Measurements from ENCODE around the gene C1RL. TPM values are rescaled to one million over a fixed set of nuclear protein-coding genes. Genes with fewer than 3 reads are reported as not detected.
"Not testable (repeated sequence)": the region's sequence is repeated elsewhere in the genome, so short reads cannot be mapped to it uniquely, and the experiment has no call there.

C1RL gene
- total RNA-seq, 2 experiments from 2014 or later: 31.2 to 31.4 TPM

DNA sequence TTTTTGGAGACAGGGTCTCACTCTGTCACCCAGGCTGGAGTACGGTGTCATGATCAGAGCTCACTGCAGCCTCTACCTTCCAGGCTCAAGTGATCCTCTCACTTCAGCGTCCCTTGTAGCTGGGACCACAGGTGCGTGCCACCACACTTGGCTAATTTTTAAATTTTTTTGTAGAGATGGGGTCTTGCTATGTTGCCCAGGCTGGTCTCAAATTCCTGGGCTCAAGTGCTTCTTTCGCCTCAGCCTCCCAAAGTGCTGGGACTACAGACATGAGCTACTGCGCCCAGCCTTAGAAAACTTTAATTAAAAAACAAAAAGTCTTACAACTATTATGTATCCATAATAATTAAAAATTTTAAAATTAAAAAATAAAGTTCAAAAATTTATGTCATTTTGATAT is 1.8 kb downstream of the C1RL start:
- Mint-ChIP-seq H3K9me3 (peaks cover 16% of the 10 kb centered on the region), H3K4me1 (peaks cover 74% of the 10 kb centered on the region), H3K4me3 (peak overlapping the region; percentile 20), H3K36me3 (ENCODE audit: low read depth) (peaks cover 50% of the 10 kb centered on the region)
- CTCF ChIA-PET: interaction anchor here (0.6 to 3.4 kb wide), 13 partner anchors 11 to 1589 kb away, joined by 3 to 14 read pairs (median 4); partner anchors contain the start of genes C12orf57, COPS7A, LPCAT3 and PEX5
- DNase-seq, H3K27me3 Mint-ChIP-seq, H3K27ac Mint-ChIP-seq: not testable (repeated sequence)
- POLR2A ChIA-PET: interaction anchor here (1.0 to 2.7 kb wide), 2 partner anchors 161 to 163 kb away, joined by 3 to 28 read pairs; partner anchors contain the start of genes C12orf57 and RNU7-1

DNA sequence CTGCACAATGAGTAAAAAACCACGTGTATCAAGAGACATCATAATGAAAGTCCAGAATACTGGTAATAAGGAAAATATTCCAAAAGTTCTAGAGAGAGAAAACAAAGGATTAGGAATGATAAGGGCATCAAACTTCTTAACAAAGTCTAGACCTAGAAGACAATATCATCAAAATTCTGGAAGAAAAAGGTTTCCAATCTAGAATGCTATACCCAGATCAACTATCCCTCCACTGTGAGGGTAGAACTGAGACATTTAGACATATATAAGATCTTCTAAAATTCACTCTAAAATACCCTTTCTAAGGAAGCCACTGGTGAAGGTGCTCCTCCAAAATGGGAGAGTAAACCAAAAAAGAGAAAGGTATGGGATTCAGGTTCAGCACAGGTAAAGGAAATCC is 2.9 kb downstream of the C1RL start:
- H3K36me3 Mint-ChIP-seq (ENCODE audit: low read depth): peaks cover 48% of the 10 kb centered on the region
- no peaks in the 10 kb centered on the region for H3K27me3 Mint-ChIP-seq
- CTCF ChIA-PET: interaction anchor here (1.0 kb wide), 1 partner anchor 11 kb away, joined by 3 read pairs; no protein-coding TSS in a partner anchor
- H3K4me1 Mint-ChIP-seq: peaks cover 71% of the 10 kb centered on the region
- no peak for DNase-seq
- POLR2A ChIA-PET: no interaction called here
- H3K4me3 Mint-ChIP-seq: no peak overlapping the region
- H3K9me3 Mint-ChIP-seq: peaks cover 16% of the 10 kb centered on the region
- no peak overlapping the region for H3K27ac Mint-ChIP-seq

DNA sequence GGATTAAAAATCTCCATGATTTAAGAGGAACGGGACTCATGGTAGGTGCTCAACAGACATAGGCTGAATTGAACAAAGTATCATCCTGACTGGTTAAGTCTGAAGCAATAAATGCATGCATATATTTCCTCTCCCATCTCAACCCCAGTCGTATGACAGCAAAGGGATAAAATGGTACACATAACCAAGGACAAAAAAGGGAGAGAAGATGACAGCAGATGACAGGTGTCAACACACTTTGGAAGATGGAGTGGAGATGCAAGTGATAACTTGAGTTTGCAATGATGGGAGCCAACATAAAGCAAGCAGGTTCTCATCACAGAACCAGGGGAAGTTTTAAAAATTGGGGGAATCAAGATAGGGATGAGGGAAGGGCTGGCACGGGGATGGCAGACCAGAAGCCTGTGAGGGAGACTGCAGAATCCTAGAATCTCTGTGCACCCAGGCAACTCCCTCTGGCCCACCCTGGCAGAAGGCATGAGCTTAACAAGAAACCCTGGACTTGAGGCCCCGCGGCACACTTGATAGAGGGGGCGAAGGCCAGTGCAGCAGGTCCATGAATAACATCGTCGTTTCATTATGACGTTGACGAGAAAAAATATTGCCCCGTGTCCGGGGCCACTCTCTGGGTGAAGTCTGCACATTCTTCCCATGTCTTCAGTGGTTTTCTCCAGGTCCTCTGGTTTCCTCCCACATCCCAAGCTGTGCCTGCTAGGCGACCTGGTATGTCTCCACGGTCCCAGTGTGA is 5.0 kb downstream of the C1RL start:
- Mint-ChIP-seq H3K27ac (no peak overlapping the region), H3K27me3 (no peaks in the 10 kb centered on the region), H3K4me1 (peaks cover 54% of the 10 kb centered on the region), H3K36me3 (ENCODE audit: low read depth) (peaks cover 49% of the 10 kb centered on the region), H3K9me3 (peaks cover 16% of the 10 kb centered on the region), H3K4me3 (no peak overlapping the region)
- CTCF ChIA-PET: interaction anchor here (0.9 to 1.2 kb wide), 3 partner anchors 9 to 71 kb away, joined by 3 to 4 read pairs (median 4); no protein-coding TSS in a partner anchor
- DNase-seq: no peak
- POLR2A ChIA-PET: no interaction called here

DNA sequence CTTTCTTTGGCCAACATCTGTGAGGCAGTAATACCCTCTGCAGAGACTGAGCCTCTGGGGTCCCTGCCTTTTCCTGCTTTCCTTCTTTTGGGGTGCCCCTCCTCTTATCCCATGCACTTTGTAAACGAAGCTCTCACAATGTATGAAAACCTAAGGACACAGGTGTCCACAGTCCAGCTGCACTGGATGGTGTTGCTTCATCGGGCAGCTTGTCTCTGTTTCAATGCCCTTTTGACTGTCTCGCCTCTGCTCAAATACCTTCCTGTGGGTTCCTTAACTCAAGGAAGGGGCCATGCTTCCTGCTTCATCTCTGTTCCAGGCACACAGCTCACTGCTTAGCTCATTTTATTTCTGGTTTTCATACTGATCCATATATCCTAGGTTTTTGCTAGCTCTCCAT is 6.4 kb downstream of the C1RL start:
- Mint-ChIP-seq H3K27me3 (no peaks in the 10 kb centered on the region), H3K4me3 (no peak overlapping the region), H3K4me1 (peaks cover 44% of the 10 kb centered on the region), H3K36me3 (ENCODE audit: low read depth) (peaks cover 48% of the 10 kb centered on the region), H3K9me3 (peaks cover 16% of the 10 kb centered on the region), H3K27ac (no peak overlapping the region)
- no peak for DNase-seq
- ChIA-PET CTCF (interaction anchor here (0.6 to 1.6 kb wide), 3 partner anchors 9 to 230 kb away, joined by 3 to 5 read pairs (median 3); partner anchors contain the start of gene SPSB2), POLR2A (no interaction called here)

DNA sequence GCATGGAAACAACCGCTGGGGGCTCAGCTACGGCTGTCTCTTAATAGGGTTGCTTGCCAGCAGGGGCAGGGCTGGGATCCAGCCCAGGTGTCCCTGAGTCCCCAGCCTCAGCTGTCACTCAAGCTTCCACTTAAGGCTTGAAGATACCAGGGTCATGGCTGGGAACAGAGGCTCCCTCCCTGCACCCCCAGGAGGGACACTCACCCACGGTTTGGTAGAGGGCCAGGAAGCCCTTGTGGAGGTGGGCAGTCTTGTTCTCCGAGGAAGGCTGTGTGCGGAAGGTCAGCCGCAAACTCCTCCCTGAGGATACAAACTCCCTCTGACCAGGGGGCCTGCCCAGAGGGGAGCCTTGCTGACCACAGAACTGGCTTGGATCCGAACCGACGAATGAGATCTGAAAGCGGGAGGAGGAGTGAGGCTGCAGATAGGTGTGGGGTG is 7.3 kb downstream of the C1RL start:
- peaks cover 45% of the 10 kb centered on the region for H3K36me3 Mint-ChIP-seq (ENCODE audit: low read depth)
- no peaks in the 10 kb centered on the region for H3K27me3 Mint-ChIP-seq
- H3K4me1 Mint-ChIP-seq: peaks cover 38% of the 10 kb centered on the region
- no peak for DNase-seq
- POLR2A ChIA-PET: no interaction called here
- H3K27ac Mint-ChIP-seq: peak overlapping the region; percentile 36
- peaks cover 14% of the 10 kb centered on the region for H3K9me3 Mint-ChIP-seq
- no peak overlapping the region for H3K4me3 Mint-ChIP-seq
- CTCF ChIA-PET: interaction anchor here (1.3 to 1.6 kb wide), 2 partner anchors 8 to 229 kb away, joined by 3 to 5 read pairs; partner anchors contain the start of gene SPSB2

DNA sequence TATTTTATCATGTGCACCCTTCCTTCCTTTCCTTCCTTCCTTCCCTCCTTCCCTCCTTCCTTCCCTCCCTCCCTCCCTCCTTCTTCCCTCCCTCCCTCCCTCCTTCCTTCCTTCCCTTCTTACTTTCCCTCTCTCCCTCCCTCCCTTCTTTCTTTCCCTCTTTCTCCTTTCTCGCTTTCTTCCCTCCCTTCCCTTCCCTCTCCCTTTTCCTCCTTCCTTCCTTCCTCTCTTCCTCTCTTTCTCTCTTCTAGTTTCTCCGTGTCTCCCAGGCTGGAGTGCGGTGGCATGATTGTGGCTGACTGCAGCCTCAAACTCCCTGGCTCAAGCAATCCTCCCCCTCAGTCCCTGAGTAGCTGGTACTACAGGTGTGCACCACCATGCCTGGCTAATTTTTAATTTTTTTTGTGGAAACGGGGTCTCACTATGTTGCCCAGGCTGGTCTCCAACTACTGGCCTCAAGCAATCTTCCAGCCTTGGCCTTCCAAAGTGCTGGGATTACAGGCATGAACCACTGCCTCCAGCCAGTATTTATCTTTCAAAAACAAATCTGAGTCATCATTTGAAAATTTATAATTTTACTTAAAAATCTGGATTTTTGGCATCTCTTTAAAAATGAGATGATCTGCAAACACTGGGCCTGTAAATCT is 7.8 kb downstream of the C1RL start:
- peak overlapping the region; percentile 36 for H3K27ac Mint-ChIP-seq
- H3K27me3 Mint-ChIP-seq: no peaks in the 10 kb centered on the region
- ChIA-PET CTCF (interaction anchor here (1.3 kb wide), 1 partner anchor 229 kb away, joined by 3 read pairs; the partner anchor contains the start of gene SPSB2), POLR2A (no interaction called here)
- no peak overlapping the region for H3K4me3 Mint-ChIP-seq
- peaks cover 8% of the 10 kb centered on the region for H3K9me3 Mint-ChIP-seq
- H3K4me1 Mint-ChIP-seq: peaks cover 33% of the 10 kb centered on the region
- DNase-seq: no peak
- peaks cover 40% of the 10 kb centered on the region for H3K36me3 Mint-ChIP-seq (ENCODE audit: low read depth)

DNA sequence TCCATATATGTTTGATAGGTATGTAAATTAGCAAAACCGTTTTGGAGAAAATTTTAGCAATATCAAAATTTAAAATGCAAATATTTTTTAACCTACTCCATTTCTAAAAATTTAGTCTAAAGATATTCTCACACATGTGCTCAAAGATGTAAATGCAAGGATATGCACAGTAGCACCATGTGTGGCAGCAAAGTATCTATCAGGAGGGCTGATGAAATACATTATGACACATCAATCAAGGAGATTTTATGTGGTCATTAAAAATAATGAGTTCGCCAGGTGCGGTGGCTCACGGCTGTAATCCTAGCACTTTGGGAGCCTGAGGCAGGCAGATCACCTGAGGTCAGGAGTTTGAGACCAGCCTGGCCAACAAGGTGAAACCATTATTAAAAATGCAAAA is 8.8 kb downstream of the C1RL start:
- CTCF ChIA-PET: interaction anchor here (1.6 kb wide), 1 partner anchor 9 kb away, joined by 5 read pairs; the partner anchor contains the start of gene C1RL
- peaks cover 31% of the 10 kb centered on the region for H3K36me3 Mint-ChIP-seq (ENCODE audit: low read depth)
- no peak overlapping the region for H3K27ac Mint-ChIP-seq

DNA sequence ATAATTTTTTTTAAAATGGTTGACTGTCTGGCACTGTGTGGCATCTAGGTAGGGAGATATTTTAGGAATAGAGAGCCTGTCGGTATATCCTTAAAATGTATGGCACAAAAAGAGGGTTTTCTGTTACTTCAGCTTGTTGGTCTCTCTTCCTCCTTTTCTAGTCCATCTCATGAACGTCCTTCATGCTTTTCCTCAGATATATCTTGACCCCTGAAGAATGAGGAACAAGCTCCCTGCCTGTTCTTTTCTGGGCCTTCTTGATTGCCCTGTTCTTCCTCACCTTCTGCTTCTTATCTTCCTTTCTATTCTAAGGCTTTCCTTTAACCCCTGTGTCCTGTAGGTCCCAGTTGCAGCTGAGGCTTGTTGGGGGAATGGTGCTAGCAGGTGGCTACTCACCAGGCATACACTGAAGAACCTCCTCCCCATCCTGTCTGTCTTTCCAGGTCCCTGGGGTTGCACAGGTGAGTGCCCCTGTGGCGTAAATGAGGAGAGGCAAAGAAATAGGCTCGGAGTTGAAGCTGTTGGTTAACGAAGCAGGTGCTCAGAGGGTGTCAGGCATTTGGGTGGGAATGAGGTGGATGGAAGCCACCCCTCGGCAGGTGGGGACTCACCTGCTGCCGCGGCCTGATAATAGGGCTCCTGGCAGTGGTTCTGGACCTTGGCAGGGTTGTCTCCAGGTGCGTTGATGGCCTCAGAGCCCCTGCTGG is 9.6 kb downstream of the C1RL start:
- Mint-ChIP-seq H3K9me3 (no peaks in the 10 kb centered on the region), H3K27me3 (no peaks in the 10 kb centered on the region), H3K36me3 (ENCODE audit: low read depth) (peaks cover 24% of the 10 kb centered on the region), H3K4me1 (peaks cover 24% of the 10 kb centered on the region), H3K27ac (no peak overlapping the region), H3K4me3 (no peak overlapping the region)
- DNase-seq: no peak
- ChIA-PET POLR2A (no interaction called here), CTCF (interaction anchor here (1.6 kb wide), 1 partner anchor 10 kb away, joined by 5 read pairs; the partner anchor contains the start of gene C1RL)

More for the DNA sequence above, 8.8 kb downstream of the C1RL start:
- Mint-ChIP-seq H3K27me3 (no peaks in the 10 kb centered on the region), H3K4me3 (no peak overlapping the region), H3K4me1 (peaks cover 24% of the 10 kb centered on the region), H3K9me3 (no peaks in the 10 kb centered on the region)
- DNase-seq: no peak
- POLR2A ChIA-PET: no interaction called here

DNA sequence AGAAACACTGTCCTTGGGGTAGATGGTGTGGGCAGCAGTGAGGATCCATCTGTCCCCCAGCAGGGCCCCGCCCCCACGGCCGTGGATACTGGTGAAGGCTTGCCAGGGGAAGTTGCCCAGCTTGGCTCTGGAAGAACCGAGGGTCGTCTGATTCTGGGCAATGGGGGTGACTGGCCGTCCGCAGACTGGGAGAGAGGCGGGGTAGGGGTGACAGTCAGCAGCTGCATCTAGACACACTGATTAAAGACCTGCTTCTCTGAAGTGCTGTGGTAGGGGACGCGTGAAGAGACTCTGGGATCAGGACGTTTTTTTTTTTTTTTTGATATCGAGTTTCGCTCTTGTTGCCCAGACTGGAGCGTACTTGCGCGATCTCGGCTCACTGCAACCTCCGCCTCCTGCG is 12.0 kb downstream of the C1RL start:
- ChIA-PET POLR2A (no interaction called here), CTCF (no interaction called here)
- Mint-ChIP-seq H3K4me3 (no peak overlapping the region), H3K27ac (no peak overlapping the region), H3K9me3 (no peaks in the 10 kb centered on the region), H3K36me3 (ENCODE audit: low read depth) (peaks cover 8% of the 10 kb centered on the region), H3K4me1 (peaks cover 7% of the 10 kb centered on the region), H3K27me3 (peaks cover 4% of the 10 kb centered on the region)
- DNase-seq: no peak

DNA sequence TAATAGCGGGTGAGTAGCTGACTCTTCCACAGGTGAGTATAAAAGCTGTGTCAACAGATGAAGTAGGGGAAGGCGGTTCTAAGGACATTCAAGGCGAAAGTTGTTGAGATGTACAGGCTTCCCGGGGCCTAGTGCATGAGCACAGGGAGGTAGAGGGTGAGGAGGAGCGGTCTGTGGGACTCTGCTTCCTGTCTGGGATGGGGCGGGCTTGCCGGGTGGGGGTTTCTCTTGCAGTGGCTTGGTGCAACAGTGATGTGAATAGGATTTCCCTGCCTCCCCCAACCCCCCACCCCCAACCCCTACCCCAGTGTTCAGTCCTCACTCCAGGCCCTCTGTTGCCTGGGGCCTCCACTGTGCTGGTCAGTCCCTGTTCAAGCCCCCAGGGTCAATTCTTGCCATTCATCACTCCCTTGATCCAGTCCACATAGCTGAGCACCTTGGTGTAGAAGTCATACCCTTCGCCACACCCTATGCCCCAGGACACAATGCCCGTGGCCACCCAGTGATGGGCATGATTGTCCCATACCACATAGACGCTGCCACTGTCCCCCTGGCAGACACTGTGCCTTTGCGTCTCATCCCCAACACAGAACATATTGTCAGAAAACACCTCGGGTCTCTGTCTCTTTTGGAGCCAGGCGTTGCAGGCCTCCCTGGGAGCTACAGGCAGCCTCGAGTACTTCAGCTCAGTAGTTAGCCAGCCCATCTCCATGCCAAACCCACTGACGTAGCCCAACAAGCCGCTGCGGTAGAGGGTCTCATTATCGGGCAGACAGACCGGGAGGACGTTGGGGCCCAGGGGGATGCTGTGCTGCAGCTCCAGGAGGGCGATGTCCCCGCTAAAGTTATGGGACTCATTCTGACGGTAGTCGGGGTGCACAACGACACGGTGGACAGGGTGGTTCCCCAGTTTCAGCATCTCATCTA is 12.7 kb downstream of the C1RL start:
- Mint-ChIP-seq H3K4me3 (no peak overlapping the region), H3K36me3 (ENCODE audit: low read depth) (peaks cover 8% of the 10 kb centered on the region), H3K27me3 (peaks cover 4% of the 10 kb centered on the region), H3K27ac (no peak overlapping the region), H3K9me3 (no peaks in the 10 kb centered on the region), H3K4me1 (peaks cover 8% of the 10 kb centered on the region)
- CTCF ChIA-PET: interaction anchor here (0.8 to 1.5 kb wide), 3 partner anchors 10 to 52 kb away, joined by 3 to 5 read pairs (median 3); partner anchors contain the start of gene C1RL
- POLR2A ChIA-PET: no interaction called here
- DNase-seq: no peak

DNA sequence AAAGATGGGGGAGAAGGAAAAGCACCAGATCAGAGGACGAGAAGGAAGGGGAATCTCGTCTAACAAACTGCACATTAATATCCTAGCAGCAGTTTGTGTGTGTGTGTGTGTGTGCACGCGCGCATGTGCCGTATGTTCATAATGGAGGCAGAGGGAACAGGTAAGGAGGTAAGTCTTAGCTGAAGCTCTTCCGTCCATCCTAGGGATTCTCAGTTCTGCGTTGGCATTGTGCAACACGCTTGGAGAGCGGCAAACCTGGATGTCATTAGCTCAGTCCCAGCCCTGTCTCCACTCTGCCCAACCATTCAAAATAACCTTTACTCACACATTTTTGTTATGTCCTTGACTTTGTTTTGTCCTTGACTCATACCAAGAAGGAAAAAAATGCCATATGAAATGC is 15.1 kb downstream of the C1RL start:
- H3K4me1 Mint-ChIP-seq: peaks cover 8% of the 10 kb centered on the region
- no peak overlapping the region for H3K4me3 Mint-ChIP-seq
- H3K9me3 Mint-ChIP-seq: no peaks in the 10 kb centered on the region
- H3K36me3 Mint-ChIP-seq (ENCODE audit: low read depth): peaks cover 4% of the 10 kb centered on the region
- no peak for DNase-seq
- H3K27ac Mint-ChIP-seq: no peak overlapping the region
- CTCF ChIA-PET: interaction anchor here (0.7 to 2.9 kb wide), 4 partner anchors 8 to 495 kb away, joined by 3 to 18 read pairs (median 4); partner anchors contain the start of gene C1RL
- POLR2A ChIA-PET: no interaction called here
- H3K27me3 Mint-ChIP-seq: peaks cover 4% of the 10 kb centered on the region

DNA sequence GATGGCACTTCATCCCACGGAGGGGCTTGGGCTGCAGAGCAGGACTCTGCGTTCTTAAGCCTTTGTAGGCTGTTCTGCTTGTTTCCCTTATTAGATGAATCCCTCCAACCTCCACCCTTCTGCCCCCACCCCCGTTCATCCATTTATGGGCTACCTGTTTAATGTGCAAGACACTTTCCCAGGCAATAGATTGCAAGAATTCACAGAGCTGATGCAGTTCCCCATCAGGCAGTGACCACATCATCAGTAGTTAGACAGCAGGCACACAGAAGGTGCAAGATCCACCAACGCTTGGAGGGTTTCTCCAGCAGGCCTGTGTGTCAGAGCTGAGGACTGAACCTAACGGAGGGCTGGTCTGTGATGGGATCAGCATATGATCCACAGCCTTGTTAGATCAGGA is 15.5 kb downstream of the C1RL start:
- Mint-ChIP-seq H3K36me3 (ENCODE audit: low read depth) (peaks cover 1% of the 10 kb centered on the region), H3K4me3 (no peak overlapping the region), H3K27ac (no peak overlapping the region), H3K9me3 (no peaks in the 10 kb centered on the region), H3K4me1 (peaks cover 8% of the 10 kb centered on the region), H3K27me3 (peaks cover 4% of the 10 kb centered on the region)
- POLR2A ChIA-PET: no interaction called here
- CTCF ChIA-PET: interaction anchor here (1.5 to 2.9 kb wide), 3 partner anchors 9 to 48 kb away, joined by 4 to 18 read pairs (median 5); partner anchors contain the start of gene C1RL
- DNase-seq: no peak
